Psoas muscle (tissue), 8 donors: ENCODE results near the gene SLC6A17. TPM values are rescaled to one million over a fixed set of nuclear protein-coding genes. Genes with fewer than 3 reads are reported as not detected.

Experiments used
- ATAC-seq, 4 donors: fragments of 200-7000 bp; cut with Tn5 transposase; one replicate each; pipeline ENCODE4 v1.9.1; 2020; ENCODE audit warnings: moderate library complexity in 3 of 4, mild to moderate bottlenecking in 2 of 4
- DNase-seq, 2 donors: peaks; one replicate each; pipeline ENCODE4 v3.0.0-alpha.2; 2020
- H3K27ac ChIP-seq: fragments of 200-600 bp; one replicate; pipeline ENCODE4 v1.8.0; 2022
- H3K27me3 ChIP-seq, 3 donors: fragments of 200-600 bp in 1 of 3; one replicate each; pipeline versions ENCODE4 v1.6.1 to v1.8.0; 2013 to 2022; ENCODE audit warnings: low read length in 2 of 3, mild to moderate bottlenecking in 2 of 3, moderate library complexity in 1 of 3; ENCODE audit not compliant: insufficient read depth in 3 of 3
- H3K36me3 ChIP-seq, 2 donors: fragments of 200-600 bp in 1 of 2; one replicate each; pipeline versions ENCODE4 v1.6.1 to v1.8.0; 2013 to 2022; ENCODE audit warnings: low read depth in 1 of 2, mild to moderate bottlenecking in 1 of 2, moderate library complexity in 1 of 2; ENCODE audit not compliant: insufficient read depth in 1 of 2
- H3K4me1 ChIP-seq: fragments of 200-600 bp; one replicate; pipeline ENCODE4 v1.8.0; 2022
- H3K4me3 ChIP-seq: fragments of 200-600 bp; one replicate; pipeline ENCODE4 v1.8.0; 2022; ENCODE audit warnings: mild to moderate bottlenecking
- H3K9me3 ChIP-seq: fragments of 200-600 bp; one replicate; pipeline ENCODE4 v1.8.0; 2022
- CTCF ChIP-seq: fragments of 200-600 bp; IDR thresholded peaks from one replicate; pipeline ENCODE4 v1.8.0; 2022; ENCODE audit warnings: antibody characterized with exemption
- WGBS, 3 donors: extraction: QIAGEN DNeasy Blood & Tissue Kit; methylation state at CpG; one replicate each; pipeline versions ENCODE4 v1.1.6 to v1.1.7; 2013; 5-methylcytosine and 5-hydroxymethylcytosine counted together
- intact Hi-C, 2 donors: fragments of 100-400 bp; cut with DNase I; formaldehyde crosslinking; loops; one replicate each; pipeline versions ENCODE4 v1.11.0 to v1.14.2; 2022
- polyA plus RNA-seq, 3 donors: library from polyadenylated mRNA; stranded (reverse); fragments of 200-250 nt; gene quantifications; one replicate each; pipeline ENCODE4 v1.2.3, GENCODE V29; 2013
- total RNA-seq, 4 donors: library from RNA; stranded (reverse); fragmentation: NEBNext Ultra II Directional in 2 of 4; extraction: Animal tissue kit (Norgen Biotek cat#: 25700) in 2 of 4; gene quantifications; one replicate each; pipeline versions ENCODE4 v1.2.1 to v1.2.4, GENCODE V29; 2021 to 2023
- donor health status: healthy with polysubstance abuse.
- donor health status: DM: no; HTN: no; CAD: no; lungs with moderate emphysema.
- donor health status: Bipolar disorder and iron deficiency.
- donor health status: healthy.
- donor health status: DM: yes; HTN: yes; CAD: no.
- donor health status: DM: no; HTN: no; CAD: no.
- donor health status: DM: no; HTN: no; CAD: no.
- donor health status: DM: yes; HTN: yes; CAD: no.

SLC6A17 gene
- total and polyA plus RNA-seq, 7 donors = 0.03 to 0.19 (median 0.10) TPM

DNA sequence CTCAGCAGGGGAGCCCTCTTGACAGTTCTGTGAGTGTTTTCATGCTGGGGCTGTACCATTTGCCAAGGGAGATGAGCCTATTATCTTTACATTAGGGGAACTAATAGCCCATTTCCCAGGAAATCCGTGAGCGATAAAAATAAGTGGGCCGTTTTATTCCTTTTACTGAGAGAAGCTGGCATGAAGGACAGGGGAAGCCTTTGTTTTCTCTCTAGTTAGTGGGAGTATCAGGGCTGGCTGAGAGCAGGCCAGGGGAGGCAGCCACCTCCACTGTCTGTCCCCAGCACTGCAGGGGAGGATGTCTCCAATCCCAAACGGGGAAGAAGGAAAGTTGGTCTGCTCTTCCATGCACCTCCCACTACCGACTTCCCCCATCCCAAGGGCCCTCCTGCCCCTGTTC lies 35.5 kb upstream of the SLC6A17 start:
- ATAC-seq (no peak), DNase-seq (no peak)
- Histone ChIP-seq H3K27me3 (no peaks in the 10 kb centered on the region), H3K36me3 (no peaks in the 10 kb centered on the region), H3K4me1 (no peaks in the 10 kb centered on the region), H3K4me3 (no peak overlapping the region), H3K9me3 (no peaks in the 10 kb centered on the region), H3K27ac (no peak overlapping the region)
- WGBS, 3 donors = 53 to 63% (median 54%) methylated on average over 5 of the region's 5 CpGs
- no peak for TF ChIP-seq CTCF
- intact Hi-C loops = no loop called here

- Histone ChIP-seq H3K4me1 (no peaks in the 10 kb centered on the region), H3K9me3 (no peaks in the 10 kb centered on the region), H3K4me3 (no peak overlapping the region), H3K27me3 (peaks cover 0 to 12% (median 0%) of the 10 kb centered on the region in 3 donors), H3K27ac (no peak overlapping the region), H3K36me3 (no peaks in the 10 kb centered on the region)
- no peak for DNase-seq
- no peak for ATAC-seq
- TF ChIP-seq CTCF = no peak
- 68 to 72% (median 70%) methylated on average over 7 of the region's 7 CpGs for WGBS, 3 donors
- intact Hi-C loops = no loop called here
Observed at GRCh38 chr1:110118636-110119396, 31.5 kb upstream of the SLC6A17 start.

GRCh38 chr1:110119843-110120242 lies 30.5 kb upstream of the SLC6A17 start:
- ATAC-seq (peak in 2 of 4 donors; percentile 40 to 58), DNase-seq (no peak)
- Histone ChIP-seq H3K9me3 (no peaks in the 10 kb centered on the region), H3K4me3 (no peak overlapping the region), H3K36me3 (no peaks in the 10 kb centered on the region), H3K27ac (no peak overlapping the region), H3K4me1 (no peaks in the 10 kb centered on the region), H3K27me3 (peaks cover 0 to 12% (median 0%) of the 10 kb centered on the region in 3 donors)
- WGBS, 3 donors = 24 to 48% (median 31%) methylated on average over 3 of the region's 3 CpGs
- TF ChIP-seq CTCF = no peak
- intact Hi-C loops = no loop called here

- no peaks in the 10 kb centered on the region for H3K36me3 ChIP-seq
- ATAC-seq = no peak
- no peak for TF ChIP-seq CTCF
- H3K9me3 ChIP-seq = peaks cover 3% of the 10 kb centered on the region
- H3K27ac ChIP-seq = no peak overlapping the region
- 19 to 25% (median 21%) methylated on average over 12 of the region's 12 CpGs for WGBS, 3 donors
- intact Hi-C loops = no loop called here
- DNase-seq = no peak
- H3K4me3 ChIP-seq = no peak overlapping the region
- peaks cover 0 to 12% (median 0%) of the 10 kb centered on the region in 3 donors for H3K27me3 ChIP-seq
- no peaks in the 10 kb centered on the region for H3K4me1 ChIP-seq
Observed at GRCh38 chr1:110120960-110121561, 29.2 kb upstream of the SLC6A17 start.
